Right lobe of liver (tissue), 6 donors: ENCODE data around the gene TENM3. TPM values are rescaled to one million over a fixed set of nuclear protein-coding genes. Genes with fewer than 3 reads are reported as not detected.

ENCODE experiments used
- ATAC-seq, 4 donors: fragments of 200-7000 bp; cut with Tn5 transposase; one replicate each; pipeline ENCODE4 v1.9.1; 2020; ENCODE audit warnings: mild to moderate bottlenecking in 4 of 4, moderate library complexity in 4 of 4
- DNase-seq, 3 donors: peaks; one replicate each; pipeline ENCODE4 v3.0.0-alpha.2; 2020
- H3K27ac ChIP-seq, 3 donors: fragments of 200-600 bp; one replicate each; pipeline ENCODE4 v1.8.0; 2022
- H3K27me3 ChIP-seq, 2 donors: fragments of 200-600 bp; one replicate each; pipeline ENCODE4 v1.8.0; 2022
- H3K36me3 ChIP-seq, 4 donors: fragments of 200-600 bp; sonication (generic) in 1 of 4; one replicate each; pipeline versions ENCODE4 v1.5.1 to v1.8.0; 2017 to 2022; ENCODE audit warnings: control low read depth in 1 of 4
- H3K4me1 ChIP-seq, 4 donors: fragments of 200-600 bp; sonication (generic) in 1 of 4; one replicate each; pipeline versions ENCODE4 v1.5.1 to v1.8.0; 2017 to 2022; ENCODE audit warnings: control low read depth in 1 of 4
- H3K4me3 ChIP-seq, 3 donors: fragments of 200-600 bp; one replicate each; pipeline ENCODE4 v1.8.0; 2022
- H3K9me3 ChIP-seq, 4 donors: fragments of 200-600 bp; sonication (generic) in 1 of 4; one replicate each; pipeline versions ENCODE4 v1.5.1 to v1.8.0; 2017 to 2022; ENCODE audit warnings: control low read depth in 1 of 4
- POLR2A ChIP-seq: fragments of 450-650 bp; IDR thresholded peaks from one replicate; pipeline ENCODE4 v1.6.1; 2017; ENCODE audit warnings: antibody characterized with exemption, mild to moderate bottlenecking
- WGBS: methylation state at CpG from one replicate; pipeline ENCODE4 v1.1.6; 2018; ENCODE audit warnings: low coverage, low lambda C conversion rate; ENCODE audit not compliant: insufficient coverage; ENCODE audit errors: missing lambda C conversion rate; 5-methylcytosine and 5-hydroxymethylcytosine counted together
- intact Hi-C, 2 donors: fragments of 100-400 bp; cut with DNase I; formaldehyde crosslinking; loops; one replicate each; pipeline versions ENCODE4 v1.11.2 to v1.14.1; 2022
- total RNA-seq, 6 experiments: library from RNA; depleted of rRNA in 2 of 6; stranded (reverse); fragments of >200 nt in 2 of 6; fragmentation: NEBNext Ultra II Directional in 3 of 6; extraction: Animal tissue kit (Norgen Biotek cat#: 25700) in 3 of 6; gene quantifications; one replicate each; pipeline versions ENCODE4 v1.1.0 to v1.2.4, GENCODE V29; 2016 to 2023
- TF ChIP-seq, protein P1 (sequence below), 4 donors: fragments of 200-600 bp in 3 of 4; fragments of 450-650 bp in 1 of 4; IDR thresholded peaks; one replicate each; pipeline versions ENCODE4 v1.5.1 to v1.8.0; 2016 to 2022; ENCODE audit warnings: antibody characterized with exemption in 4 of 4, mild to moderate bottlenecking in 2 of 4
- donor health status: DM: no; HTN: yes; CAD: no.
- donor health status: DM: no; HTN: no; CAD: no.
- donor health status: DM: no; HTN: no; CAD: no.
- donor health status: DM: no; HTN: yes; CAD: no.
- donor health status: DM: no; HTN: yes; CAD: no.

TENM3 gene
- total RNA-seq, 6 experiments from 2014 or later = 0.06 to 3.0 (median 1.1) TPM

DNA sequence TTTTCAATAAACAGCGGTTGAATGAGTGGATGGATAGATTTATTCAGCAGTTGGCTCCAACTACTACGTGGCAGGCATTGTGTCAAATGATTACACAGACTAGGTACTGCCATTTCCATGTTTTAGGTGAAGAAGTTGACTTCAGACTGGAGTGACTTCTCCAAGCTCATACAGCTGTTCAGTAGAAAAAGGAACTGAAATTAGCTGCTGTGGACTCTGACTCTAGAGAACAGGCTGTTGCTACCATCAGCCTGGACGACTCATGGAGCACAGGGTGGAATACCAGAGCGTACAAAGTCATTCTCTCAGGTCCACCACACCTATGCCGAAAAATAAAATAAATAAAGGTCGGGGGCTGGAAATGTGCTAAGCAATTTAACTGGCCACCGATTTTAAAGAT lies 45.3 kb downstream of the TENM3 start:
- Histone ChIP-seq H3K4me1 (no peaks in the 10 kb centered on the region), H3K9me3 (no peaks in the 10 kb centered on the region), H3K36me3 (no peaks in the 10 kb centered on the region), H3K27me3 (no peaks in the 10 kb centered on the region), H3K4me3 (no peak overlapping the region), H3K27ac (no peak overlapping the region)
- DNase-seq (no peak), ATAC-seq (no peak)
- no peak for TF ChIP-seq POLR2A
- TF ChIP-seq, protein P1, sequence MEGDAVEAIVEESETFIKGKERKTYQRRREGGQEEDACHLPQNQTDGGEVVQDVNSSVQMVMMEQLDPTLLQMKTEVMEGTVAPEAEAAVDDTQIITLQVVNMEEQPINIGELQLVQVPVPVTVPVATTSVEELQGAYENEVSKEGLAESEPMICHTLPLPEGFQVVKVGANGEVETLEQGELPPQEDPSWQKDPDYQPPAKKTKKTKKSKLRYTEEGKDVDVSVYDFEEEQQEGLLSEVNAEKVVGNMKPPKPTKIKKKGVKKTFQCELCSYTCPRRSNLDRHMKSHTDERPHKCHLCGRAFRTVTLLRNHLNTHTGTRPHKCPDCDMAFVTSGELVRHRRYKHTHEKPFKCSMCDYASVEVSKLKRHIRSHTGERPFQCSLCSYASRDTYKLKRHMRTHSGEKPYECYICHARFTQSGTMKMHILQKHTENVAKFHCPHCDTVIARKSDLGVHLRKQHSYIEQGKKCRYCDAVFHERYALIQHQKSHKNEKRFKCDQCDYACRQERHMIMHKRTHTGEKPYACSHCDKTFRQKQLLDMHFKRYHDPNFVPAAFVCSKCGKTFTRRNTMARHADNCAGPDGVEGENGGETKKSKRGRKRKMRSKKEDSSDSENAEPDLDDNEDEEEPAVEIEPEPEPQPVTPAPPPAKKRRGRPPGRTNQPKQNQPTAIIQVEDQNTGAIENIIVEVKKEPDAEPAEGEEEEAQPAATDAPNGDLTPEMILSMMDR (IDR thresholded peaks at IDR 0.05) = no peak
- intact Hi-C loops = no loop called here
- WGBS = 70% methylated on average over 7 of the region's 7 CpGs

DNA sequence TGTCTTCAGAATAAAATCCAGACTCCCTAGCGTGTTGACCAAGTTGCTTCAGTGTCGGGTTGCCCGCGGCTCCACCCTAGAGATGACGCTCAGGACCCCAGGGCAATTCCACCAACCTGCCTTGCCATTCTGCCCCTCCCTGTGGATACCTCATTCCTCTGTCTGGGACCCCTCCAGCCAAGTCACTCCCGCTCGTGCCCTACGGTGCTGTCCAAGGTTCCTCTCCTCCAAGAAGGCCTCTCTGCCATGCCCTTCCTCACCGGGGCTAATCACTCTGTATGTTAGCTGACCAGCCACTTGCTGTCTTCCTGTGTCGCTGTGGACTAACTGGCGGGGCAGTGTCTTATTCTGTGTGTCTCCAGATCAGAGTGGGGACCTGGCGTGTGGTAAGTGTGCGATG lies 46.6 kb downstream of the TENM3 start:
- 61% methylated on average over 6 of the region's 13 CpGs for WGBS

DNA sequence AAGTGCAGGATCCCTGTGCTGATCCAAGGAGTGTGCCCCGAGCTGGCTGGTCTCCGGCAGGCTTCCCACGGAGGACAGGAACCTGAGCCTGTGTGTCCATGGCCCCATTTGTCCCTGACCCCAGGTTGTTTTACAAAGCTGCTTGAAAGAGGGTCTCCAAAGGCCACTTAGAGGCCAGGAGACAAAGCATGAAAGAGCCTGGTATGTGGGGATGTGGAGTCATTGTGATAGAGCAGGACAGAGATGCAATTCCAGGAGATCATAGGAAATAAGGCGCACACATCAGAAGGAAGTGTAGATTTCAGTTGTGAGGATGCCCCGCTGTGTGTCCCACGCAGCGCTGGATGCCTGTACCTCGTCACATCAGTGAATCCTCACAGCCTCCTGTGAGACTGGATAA lies 48.0 kb downstream of the TENM3 start:
- ATAC-seq = no peak
- WGBS = 91% methylated on average over 6 of the region's 8 CpGs

More for the DNA sequence above, 46.6 kb downstream of the TENM3 start:
- Histone ChIP-seq H3K4me1 (no peaks in the 10 kb centered on the region), H3K9me3 (no peaks in the 10 kb centered on the region), H3K27me3 (no peaks in the 10 kb centered on the region), H3K27ac (no peak overlapping the region), H3K4me3 (no peak overlapping the region), H3K36me3 (no peaks in the 10 kb centered on the region)
- no peak for ATAC-seq
- DNase-seq = no peak
- intact Hi-C loops = no loop called here
- no peak for TF ChIP-seq POLR2A
- TF ChIP-seq, protein P1 (IDR thresholded peaks at IDR 0.05) = no peak

DNA sequence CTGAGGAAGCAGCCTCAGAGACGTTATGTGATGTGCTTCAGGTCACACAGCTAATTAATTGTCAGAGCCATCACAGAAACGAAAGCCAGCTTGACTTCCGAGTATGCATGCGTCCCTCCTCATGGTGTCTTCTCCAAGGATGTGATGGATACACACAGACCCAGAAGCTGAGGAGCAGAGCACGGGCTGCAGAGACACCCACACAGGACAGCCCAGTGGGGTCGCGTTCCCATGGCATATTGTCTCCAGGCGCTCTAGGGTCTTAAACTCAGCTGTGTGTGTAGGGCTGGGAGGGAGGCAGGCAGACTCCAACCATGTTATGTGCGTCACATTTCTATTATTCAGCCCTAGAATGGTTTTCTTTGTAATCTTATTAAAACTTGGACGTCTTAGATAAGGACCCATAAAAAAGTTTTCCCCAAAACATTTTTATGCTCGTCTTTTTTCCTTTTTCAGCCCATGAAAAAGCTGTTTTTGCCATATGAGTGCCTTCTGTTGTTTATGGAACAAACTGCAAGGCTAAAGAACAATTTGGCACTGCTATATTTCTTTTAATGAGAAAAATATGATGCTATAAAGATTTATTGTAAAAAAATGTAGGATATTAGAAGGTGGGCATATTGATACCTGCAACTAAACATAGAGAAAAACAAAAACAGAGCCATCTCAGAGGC lies 48.5 kb downstream of the TENM3 start:
- H3K4me1 ChIP-seq = no peaks in the 10 kb centered on the region
- H3K36me3 ChIP-seq = no peaks in the 10 kb centered on the region
- no peak overlapping the region for H3K4me3 ChIP-seq
- H3K27ac ChIP-seq = no peak overlapping the region
- H3K9me3 ChIP-seq = no peaks in the 10 kb centered on the region
- no peak for TF ChIP-seq POLR2A
- TF ChIP-seq, protein P1 (IDR thresholded peaks at IDR 0.05) = no peak
- intact Hi-C loops = no loop called here
- 65% methylated on average over 8 of the region's 11 CpGs for WGBS
- ATAC-seq (no peak), DNase-seq (no peak)
- no peaks in the 10 kb centered on the region for H3K27me3 ChIP-seq

More for the DNA sequence above, 48.0 kb downstream of the TENM3 start:
- intact Hi-C loops = no loop called here
- Histone ChIP-seq H3K4me3 (no peak overlapping the region), H3K27me3 (no peaks in the 10 kb centered on the region), H3K36me3 (no peaks in the 10 kb centered on the region), H3K9me3 (no peaks in the 10 kb centered on the region), H3K4me1 (no peaks in the 10 kb centered on the region), H3K27ac (no peak overlapping the region)
- DNase-seq = no peak
- TF ChIP-seq POLR2A = no peak
- TF ChIP-seq, protein P1 (IDR thresholded peaks at IDR 0.05) = no peak
